GM19468 (cell line): ENCODE measurements around the gene POPDC2.
"Not testable (repeated sequence)": the region's sequence is repeated elsewhere in the genome, so short reads cannot be mapped to it uniquely, and the experiment has no call there.

Experiments used
- ATAC-seq: cut with Tn5 transposase; IDR thresholded peaks from one replicate; pipeline ENCODE4 v1.9.1; 2021; ENCODE audit warnings: mild to moderate bottlenecking, moderate library complexity, moderate number of reproducible peaks; ENCODE audit not compliant: unreplicated experiment; ENCODE audit errors: extremely low read depth

POPDC2 gene

GRCh38 chr3:119620899-119621298, 39.5 kb downstream of the POPDC2 start:
- no peak for ATAC-seq

GRCh38 chr3:119619094-119619493, 41.3 kb downstream of the POPDC2 start:
- no peak for ATAC-seq

GRCh38 chr3:119616056-119616455, 44.3 kb downstream of the POPDC2 start:
- no peak for ATAC-seq

DNA sequence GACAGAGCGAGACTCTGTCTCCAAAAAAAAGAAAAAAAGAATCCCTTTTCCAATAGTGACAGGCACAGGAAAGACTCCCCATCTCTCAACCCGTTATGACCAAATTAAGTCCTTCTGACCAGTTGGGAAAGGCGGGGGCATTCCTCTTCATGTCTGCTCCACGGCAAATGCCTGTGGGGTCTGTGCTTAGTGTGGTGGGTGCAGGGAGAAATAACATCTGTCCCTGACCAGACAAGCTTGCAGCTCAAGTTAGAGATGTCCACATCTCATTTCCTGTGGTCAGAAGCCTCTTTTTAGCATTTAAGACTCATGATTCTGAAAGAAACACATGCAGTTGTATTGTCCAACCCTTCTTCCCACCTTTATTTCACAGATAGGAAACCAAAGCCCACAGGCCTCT, 46.5 kb downstream of the POPDC2 start:
- no peak for ATAC-seq

- ATAC-seq, result no peak
These were observed 47.2 kb downstream of the POPDC2 start for GRCh38 chr3:119613201-119613600.

- ATAC-seq, result no peak
These were observed 48.7 kb downstream of the POPDC2 start for GRCh38 chr3:119611664-119612063.

GRCh38 chr3:119609301-119609700, 51.1 kb downstream of the POPDC2 start:
- no peak for ATAC-seq

DNA sequence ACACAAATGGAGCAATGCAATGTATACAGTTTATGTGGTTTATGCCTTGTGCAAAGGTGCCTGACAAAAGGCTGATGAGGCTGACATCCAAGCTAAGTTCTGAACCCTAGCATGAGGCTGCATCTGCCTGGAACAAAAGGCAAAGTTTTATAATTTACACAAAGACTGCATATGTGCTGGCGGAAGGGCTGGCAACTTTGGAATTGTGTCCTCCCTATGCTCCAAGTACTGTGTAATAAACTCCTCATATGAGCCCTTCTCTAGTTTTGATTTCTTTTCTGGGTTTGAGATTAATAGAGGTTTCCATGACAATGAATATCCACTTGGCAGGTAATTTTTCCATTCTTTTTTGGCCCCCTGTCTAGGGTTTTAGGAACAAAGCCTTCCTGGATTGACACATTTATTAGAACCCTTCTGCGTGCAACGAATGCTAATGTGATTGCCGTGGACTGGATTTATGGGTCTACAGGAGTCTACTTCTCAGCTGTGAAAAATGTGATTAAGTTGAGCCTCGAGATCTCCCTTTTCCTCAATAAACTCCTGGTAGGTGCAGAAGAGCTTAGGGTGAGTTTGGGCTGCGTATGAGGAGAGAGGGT, 51.9 kb downstream of the POPDC2 start:
- no peak for ATAC-seq

- ATAC-seq, result no peak
These were observed 55.5 kb downstream of the POPDC2 start for GRCh38 chr3:119604878-119605277.

GRCh38 chr3:119602676-119603075, 57.7 kb downstream of the POPDC2 start:
- no peak for ATAC-seq

DNA sequence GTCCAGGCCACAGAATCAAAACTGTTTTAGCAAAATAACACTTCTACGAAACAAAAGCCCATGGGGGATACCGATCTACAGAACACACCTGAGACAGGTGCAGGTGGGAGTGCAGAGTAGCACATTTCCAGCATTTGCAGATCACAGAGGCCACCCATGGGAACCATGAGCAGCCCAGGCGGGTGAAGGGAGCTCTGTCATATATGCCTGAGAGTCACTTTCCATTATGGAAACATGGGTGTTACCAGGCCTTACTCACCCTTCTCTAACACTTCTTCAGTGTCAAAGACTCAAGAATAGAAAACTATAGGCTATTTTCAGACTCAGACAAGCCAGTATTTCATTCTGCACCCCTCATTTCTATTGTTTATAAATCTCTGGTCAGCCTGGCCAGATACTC, 59.2 kb downstream of the POPDC2 start:
- ATAC-seq, result no peak

GRCh38 chr3:119600732-119601131, 59.7 kb downstream of the POPDC2 start:
- ATAC-seq, result peak; percentile 69

- ATAC-seq, result no peak
These were observed 60.7 kb downstream of the POPDC2 start for GRCh38 chr3:119599558-119600174.

- ATAC-seq, result no peak
These were observed 61.8 kb downstream of the POPDC2 start for GRCh38 chr3:119598410-119599098.

DNA sequence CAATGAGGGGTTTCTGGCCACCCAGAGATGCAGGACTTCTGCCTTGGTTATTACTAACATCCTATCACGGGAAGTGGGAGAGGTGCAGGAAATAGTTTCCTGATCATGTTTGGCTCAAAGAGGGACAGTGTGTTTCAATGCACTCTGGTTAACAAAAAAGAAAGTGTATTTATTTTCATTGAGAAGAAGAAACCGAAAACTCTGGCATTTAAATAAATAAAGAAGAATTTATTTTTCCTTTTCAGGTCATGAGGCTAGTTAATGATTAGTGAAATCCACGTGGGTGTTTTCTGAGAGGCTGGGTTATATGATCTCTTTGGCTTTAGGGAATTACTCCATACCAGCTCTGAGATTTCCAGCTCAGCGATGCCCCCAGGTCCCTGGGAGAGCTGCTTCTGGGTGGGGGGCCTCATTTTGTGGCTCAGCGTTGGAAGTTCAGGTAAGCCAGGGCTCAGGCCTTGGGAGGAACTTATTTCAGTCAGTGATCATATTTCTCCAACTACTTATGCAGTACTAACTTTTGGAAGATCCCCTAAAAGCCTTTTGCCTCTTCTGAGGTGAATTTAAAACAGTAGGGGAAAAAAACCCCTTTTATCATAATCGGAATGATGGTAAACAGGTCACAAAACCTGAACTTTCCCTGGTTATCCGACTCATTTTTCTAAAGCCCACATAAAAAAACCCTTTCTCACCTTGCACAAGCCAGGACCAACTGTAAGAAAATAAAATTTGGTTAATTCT, 62.7 kb downstream of the POPDC2 start, which contains the start of gene PLA1A:
Gene PLA1A (plus strand): TSS at position 338 of the 741 bp plus-strand sequence. CDS start 29 bp downstream, at position 367.
- ATAC-seq, result no peak

DNA sequence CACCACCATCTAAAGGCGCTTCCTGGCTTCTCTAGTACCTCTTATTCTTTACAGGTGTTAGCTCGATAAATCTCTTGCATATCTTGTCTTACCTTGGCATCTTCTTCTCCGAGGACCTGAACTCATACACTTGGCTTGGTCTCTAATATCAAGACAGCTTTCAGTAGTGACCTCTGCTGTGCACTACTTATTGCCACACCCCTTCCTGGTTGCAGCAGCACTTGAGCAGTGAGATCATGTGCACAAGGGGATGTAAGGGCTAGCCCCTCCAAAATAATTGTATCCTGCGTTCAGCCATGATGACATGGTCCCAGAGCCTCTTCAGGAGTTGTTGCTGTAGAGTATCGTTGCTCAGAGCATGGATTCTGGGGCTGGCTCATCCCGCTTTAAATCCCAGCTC, 64.0 kb downstream of the POPDC2 start:
- no peak for ATAC-seq

DNA sequence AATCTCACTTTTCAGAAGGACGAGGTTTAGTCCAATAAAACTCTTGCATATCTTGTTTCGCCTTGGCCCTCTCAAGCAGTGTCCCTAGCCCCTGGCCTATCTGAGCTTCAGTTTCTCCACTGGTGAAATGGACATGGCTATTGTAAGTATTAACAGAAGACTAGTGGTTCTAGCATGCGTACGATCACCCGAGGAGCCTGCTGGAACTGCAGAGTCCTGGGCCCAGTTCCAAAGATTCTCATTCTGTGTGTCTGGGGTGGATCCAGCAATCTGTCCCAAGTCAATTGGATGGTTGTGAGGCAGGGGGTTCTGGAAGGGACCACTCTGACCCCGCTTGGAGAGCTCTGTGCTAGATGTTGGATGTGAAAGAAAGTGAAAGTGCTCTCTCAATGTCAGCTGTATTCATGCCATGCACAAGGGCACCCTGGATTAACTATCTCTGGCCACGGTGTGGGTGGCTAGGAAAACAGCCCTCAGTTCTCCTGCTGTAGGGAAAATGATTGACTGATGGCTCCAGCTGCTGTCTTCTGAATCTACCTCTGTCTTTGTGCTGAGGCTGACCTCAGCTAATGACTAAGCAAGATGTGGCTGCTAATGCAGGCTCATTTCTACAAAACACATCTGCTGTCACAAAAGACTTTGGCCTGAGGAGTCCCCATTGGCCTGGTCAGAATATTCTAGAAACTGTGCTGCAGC, 64.6 kb downstream of the POPDC2 start:
- ATAC-seq, result no peak

- ATAC-seq, result not testable (repeated sequence)
These were observed 65.5 kb downstream of the POPDC2 start for GRCh38 chr3:119594929-119595328.

DNA sequence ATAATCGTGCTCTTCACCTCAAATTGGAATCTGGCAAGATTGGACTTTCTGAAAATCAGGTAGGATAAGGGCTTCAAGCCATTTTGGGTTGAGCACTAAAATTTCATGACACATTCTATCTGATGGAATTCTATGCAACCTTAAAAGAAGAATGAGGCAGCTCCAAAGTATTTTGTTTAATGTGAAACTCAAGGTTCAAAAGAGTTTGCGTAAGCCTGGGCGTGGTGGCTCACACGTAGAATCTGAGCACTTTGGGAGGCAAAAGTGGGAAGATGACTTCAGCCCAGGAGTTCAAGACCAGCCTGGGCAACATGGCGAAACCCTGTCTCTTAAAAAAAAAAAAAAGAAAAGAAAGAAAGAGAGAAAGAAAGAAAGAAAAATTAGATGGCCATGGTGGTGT, 66.3 kb downstream of the POPDC2 start:
- no peak for ATAC-seq

GRCh38 chr3:119592861-119593260, 67.5 kb downstream of the POPDC2 start:
- ATAC-seq, result no peak
